Fibroblast of lung (primary cell): Measurements from ENCODE around the gene TEX30.

Experiments
- CTCF ChIP-seq, 2 donors: IDR thresholded peaks in 1 of 2; conservative IDR thresholded peaks in 1 of 2; 1 replicate in 1 of 2; 2 replicates in 1 of 2; pipeline ENCODE4 v1.5.1; 2011 to 2012; ENCODE audit warnings: low read length in 2 of 2, control low read depth in 1 of 2, inconsistent platforms in 1 of 2, low read depth in 1 of 2, mild to moderate bottlenecking in 1 of 2
- EZH2 ChIP-seq: IDR thresholded peaks from 2 replicates; pipeline ENCODE4 v1.5.1; 2012; ENCODE audit warnings: low read length, control low read depth, mild to moderate bottlenecking; ENCODE audit errors: missing control alignments

DNA sequence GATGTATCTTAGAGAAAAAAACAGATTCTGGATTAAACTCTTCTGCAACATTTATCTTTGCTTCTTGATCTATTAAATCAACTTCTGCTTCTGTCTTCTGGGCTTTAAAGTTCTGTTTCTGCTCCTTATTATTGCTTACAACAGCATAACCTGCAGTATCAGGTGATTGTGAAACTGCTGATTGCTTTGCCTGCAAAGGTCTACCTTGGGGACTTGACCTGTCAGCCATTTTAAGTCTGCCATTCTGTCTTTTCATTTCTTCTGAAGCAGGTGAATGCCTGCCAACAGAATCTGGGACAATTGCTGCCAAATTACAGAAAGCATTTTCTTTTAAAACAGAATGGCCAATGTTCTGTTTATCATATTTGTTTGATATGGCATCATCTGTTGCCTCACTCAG, 31.1 kb downstream of the TEX30 start:
- TF ChIP-seq EZH2 (no peak), CTCF (conservative IDR thresholded peaks at IDR 0.05 in 1 of 2, IDR thresholded peaks at IDR 0.05 in 1 of 2; ENCODE audit: low read depth in 1 of 2, low read length in 2 of 2) (no peak)
